ENCODE measurements around the gene SLC16A5.

The SLC16A5 gene

DNA sequence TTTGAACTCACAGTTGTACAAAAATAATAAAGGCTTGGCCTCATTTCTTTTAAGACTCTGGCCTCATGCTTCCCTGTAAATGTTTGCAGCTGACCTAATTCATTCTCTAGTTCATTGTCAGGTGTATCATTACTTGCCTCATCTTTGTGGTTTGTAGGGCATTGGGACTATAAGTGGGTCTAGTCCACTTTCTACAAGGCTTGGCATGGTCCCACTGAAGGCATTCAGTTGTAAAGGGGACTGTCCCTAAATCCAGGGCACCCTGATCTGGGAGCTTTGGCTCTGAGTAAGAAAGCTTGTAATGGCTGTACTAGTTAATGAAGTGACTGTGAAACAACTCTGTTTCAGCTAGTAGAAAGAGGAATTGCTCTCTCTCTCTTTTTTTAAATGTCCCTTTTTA lies 38.0 kb upstream of the SLC16A5 start:
- TF ChIP-seq EZH2 (optimal IDR thresholded peaks at IDR 0.05; ENCODE audit: low read depth, low read length) (no peak), EZH2phosphoT487 (IDR thresholded peaks at IDR 0.05; ENCODE audit: low read length) (no peak)
- TF ChIP-seq, protein P1, sequence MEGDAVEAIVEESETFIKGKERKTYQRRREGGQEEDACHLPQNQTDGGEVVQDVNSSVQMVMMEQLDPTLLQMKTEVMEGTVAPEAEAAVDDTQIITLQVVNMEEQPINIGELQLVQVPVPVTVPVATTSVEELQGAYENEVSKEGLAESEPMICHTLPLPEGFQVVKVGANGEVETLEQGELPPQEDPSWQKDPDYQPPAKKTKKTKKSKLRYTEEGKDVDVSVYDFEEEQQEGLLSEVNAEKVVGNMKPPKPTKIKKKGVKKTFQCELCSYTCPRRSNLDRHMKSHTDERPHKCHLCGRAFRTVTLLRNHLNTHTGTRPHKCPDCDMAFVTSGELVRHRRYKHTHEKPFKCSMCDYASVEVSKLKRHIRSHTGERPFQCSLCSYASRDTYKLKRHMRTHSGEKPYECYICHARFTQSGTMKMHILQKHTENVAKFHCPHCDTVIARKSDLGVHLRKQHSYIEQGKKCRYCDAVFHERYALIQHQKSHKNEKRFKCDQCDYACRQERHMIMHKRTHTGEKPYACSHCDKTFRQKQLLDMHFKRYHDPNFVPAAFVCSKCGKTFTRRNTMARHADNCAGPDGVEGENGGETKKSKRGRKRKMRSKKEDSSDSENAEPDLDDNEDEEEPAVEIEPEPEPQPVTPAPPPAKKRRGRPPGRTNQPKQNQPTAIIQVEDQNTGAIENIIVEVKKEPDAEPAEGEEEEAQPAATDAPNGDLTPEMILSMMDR (IDR thresholded peaks at IDR 0.05; ENCODE audit: low read length): no peak
- no peak overlapping the region for H3K4me3 ChIP-seq (ENCODE audit: low read length)
- no peaks in the 10 kb centered on the region for H3K9me2 ChIP-seq (replicated peaks; ENCODE audit: insufficient read depth, low read length)
- H2AFZ ChIP-seq (ENCODE audit: low read length): no peak overlapping the region
- peaks cover 6% of the 10 kb centered on the region for H3K4me1 ChIP-seq (ENCODE audit: low read length)
- no peaks in the 10 kb centered on the region for H3K27me3 ChIP-seq (replicated peaks; ENCODE audit: insufficient read depth, low read length)
- no peak for DNase-seq
- H3K9me3 ChIP-seq (replicated peaks; ENCODE audit: insufficient read depth, low read length): no peaks in the 10 kb centered on the region
- H3K27ac ChIP-seq (ENCODE audit: low read length): no peak overlapping the region
- no peaks in the 10 kb centered on the region; the same call in 1 of the 2 replicates for H3F3A ChIP-seq (ENCODE audit: insufficient read depth, low read length)
- H3K36me3 ChIP-seq (replicated peaks; ENCODE audit: insufficient read depth, low read length): no peaks in the 10 kb centered on the region
- peaks cover 24% of the 10 kb centered on the region for H3K79me2 ChIP-seq (ENCODE audit: low read length)
- no peaks in the 10 kb centered on the region for H4K20me1 ChIP-seq (ENCODE audit: insufficient read depth, low read length)
- no peak overlapping the region for H3K4me2 ChIP-seq (ENCODE audit: low read depth, low read length)
- no peak overlapping the region for H3K9ac ChIP-seq (ENCODE audit: low read length)

DNA sequence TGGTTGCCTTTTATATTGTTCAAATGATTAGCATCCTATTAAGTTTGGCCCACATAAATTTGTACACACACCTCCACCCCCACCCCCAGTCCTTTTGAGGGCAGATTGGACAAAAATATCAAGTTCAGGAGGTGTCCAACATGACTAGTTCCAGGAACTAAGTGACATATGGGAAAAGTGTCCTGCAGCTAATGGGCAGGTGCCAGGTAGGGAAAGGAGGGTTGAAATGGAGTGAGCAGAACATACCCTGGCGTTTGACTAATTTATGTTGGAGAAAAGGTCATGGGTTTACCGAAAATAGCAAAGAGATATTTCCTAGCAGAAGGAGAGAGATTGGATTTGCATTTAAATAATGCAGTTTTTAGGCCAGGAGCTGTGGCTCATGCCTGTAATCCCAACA lies 35.8 kb upstream of the SLC16A5 start:
- no peak for TF ChIP-seq EZH2phosphoT487 (IDR thresholded peaks at IDR 0.05; ENCODE audit: low read length)
- TF ChIP-seq, protein P1 (IDR thresholded peaks at IDR 0.05; ENCODE audit: low read length): no peak
- no peak for TF ChIP-seq EZH2 (optimal IDR thresholded peaks at IDR 0.05; ENCODE audit: low read depth, low read length)
- H3K27ac ChIP-seq (ENCODE audit: low read length): no peak overlapping the region
- no peak overlapping the region for H3K9ac ChIP-seq (ENCODE audit: low read length)
- no peaks in the 10 kb centered on the region; the same call in 1 of the 2 replicates for H3F3A ChIP-seq (ENCODE audit: insufficient read depth, low read length)
- H3K9me3 ChIP-seq (replicated peaks; ENCODE audit: insufficient read depth, low read length): no peaks in the 10 kb centered on the region
- no peak overlapping the region for H2AFZ ChIP-seq (ENCODE audit: low read length)
- no peaks in the 10 kb centered on the region for H3K9me2 ChIP-seq (replicated peaks; ENCODE audit: insufficient read depth, low read length)
- no peaks in the 10 kb centered on the region for H3K36me3 ChIP-seq (replicated peaks; ENCODE audit: insufficient read depth, low read length)
- no peak overlapping the region for H3K4me2 ChIP-seq (ENCODE audit: low read depth, low read length)
- peaks cover 10% of the 10 kb centered on the region for H3K79me2 ChIP-seq (ENCODE audit: low read length)
- peaks cover 6% of the 10 kb centered on the region for H3K4me1 ChIP-seq (ENCODE audit: low read length)
- H4K20me1 ChIP-seq (ENCODE audit: insufficient read depth, low read length): no peaks in the 10 kb centered on the region
- H3K27me3 ChIP-seq (replicated peaks; ENCODE audit: insufficient read depth, low read length): no peaks in the 10 kb centered on the region
- no peak overlapping the region for H3K4me3 ChIP-seq (ENCODE audit: low read length)
- no peak for DNase-seq

DNA sequence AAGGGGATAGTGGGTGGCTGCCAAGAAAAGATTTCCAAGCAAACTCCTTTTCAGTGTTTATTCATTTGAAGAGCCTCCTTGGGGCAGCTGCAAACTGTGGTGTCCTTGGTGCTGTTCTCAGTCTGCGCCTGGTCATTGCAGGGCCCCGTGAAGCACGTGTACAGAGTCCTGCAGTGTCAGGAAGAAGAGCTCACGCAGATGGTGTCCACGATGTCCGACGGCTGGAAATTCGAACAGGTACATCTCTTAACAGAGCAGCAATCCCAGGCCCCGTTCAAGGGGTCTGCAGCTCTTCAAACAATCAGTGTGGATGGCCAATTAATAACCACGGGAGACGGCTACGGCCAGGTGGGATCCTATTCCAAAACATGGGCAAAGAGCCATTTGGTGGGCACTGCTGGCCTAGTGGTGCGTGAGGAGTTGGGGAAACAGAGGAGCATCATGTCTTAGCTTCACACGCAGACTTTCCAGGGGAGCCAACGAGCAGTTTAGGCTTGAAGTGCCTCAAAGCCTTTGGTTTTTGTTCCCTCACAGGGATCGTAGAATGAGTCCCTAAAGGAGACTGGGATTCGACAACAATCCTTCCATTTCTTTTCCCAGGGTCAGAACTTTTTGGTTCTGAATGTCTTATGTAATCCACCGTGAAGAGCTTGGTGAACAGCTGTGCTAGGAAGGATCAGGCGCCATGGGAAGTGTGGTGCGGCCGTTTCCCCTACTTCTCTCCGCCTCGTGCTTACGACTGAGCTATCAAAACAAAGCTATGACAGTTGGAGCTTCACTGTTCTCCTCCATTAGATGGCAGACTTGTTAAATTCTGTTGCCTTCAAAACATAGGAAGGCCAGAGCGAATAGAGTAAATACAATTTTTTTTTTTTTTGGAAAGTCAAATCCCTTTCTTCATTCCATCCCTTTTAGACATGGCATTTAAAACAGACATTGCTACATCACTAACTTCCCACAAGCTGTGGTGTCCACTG lies 28.1 kb upstream of the SLC16A5 start:
- Histone ChIP-seq H3K9me3 (replicated peaks; ENCODE audit: insufficient read depth, low read length) (no peaks in the 10 kb centered on the region), H3K36me3 (replicated peaks; ENCODE audit: insufficient read depth, low read length) (no peaks in the 10 kb centered on the region; the same call in 1 of the 2 replicates), H3K4me2 (ENCODE audit: low read depth, low read length) (no peak overlapping the region)

More for the DNA sequence above, 28.1 kb upstream of the SLC16A5 start:
- DNase-seq: no peak
- Histone ChIP-seq H2AFZ (ENCODE audit: low read length) (no peak overlapping the region), H3K27ac (ENCODE audit: low read length) (no peak overlapping the region), H3K27me3 (replicated peaks; ENCODE audit: insufficient read depth, low read length) (no peaks in the 10 kb centered on the region), H3K9ac (ENCODE audit: low read length) (no peak overlapping the region), H4K20me1 (ENCODE audit: insufficient read depth, low read length) (no peaks in the 10 kb centered on the region), H3K4me1 (ENCODE audit: low read length) (no peaks in the 10 kb centered on the region), H3K9me2 (replicated peaks; ENCODE audit: insufficient read depth, low read length) (no peaks in the 10 kb centered on the region), H3F3A (ENCODE audit: insufficient read depth, low read length) (no peaks in the 10 kb centered on the region), H3K79me2 (ENCODE audit: low read length) (no peaks in the 10 kb centered on the region), H3K4me3 (ENCODE audit: low read length) (no peak overlapping the region)
- TF ChIP-seq EZH2 (optimal IDR thresholded peaks at IDR 0.05; ENCODE audit: low read depth, low read length): no peak
- TF ChIP-seq, protein P1 (IDR thresholded peaks at IDR 0.05; ENCODE audit: low read length): peak; percentile 8; the same call in 1 of the 2 replicates

All from MM.1S (cell line).